Measurements from ENCODE around the gene CCBE1. TPM values are rescaled to one million over a fixed set of nuclear protein-coding genes. Genes with fewer than 3 reads are reported as not detected.
"Not testable (repeated sequence)": the region's sequence is repeated elsewhere in the genome, so short reads cannot be mapped to it uniquely, and the experiment has no call there.

Gene CCBE1
- total RNA-seq, 2 donors from 2014 or later: 1.6 to 1.8 TPM

- no peak overlapping the region for H3K4me3 ChIP-seq
- DNase-seq (ENCODE audit: low spot score) (no peak), ATAC-seq (ENCODE audit: insufficient number of reproducible peaks, low FRiP score, low read depth) (no peak)
- H3K4me1 ChIP-seq (ENCODE audit: control insufficient read depth in 1 of 2, low read depth in 2 of 2): no peaks in the 10 kb centered on the region
- H3K27ac ChIP-seq: no peak overlapping the region
- no peaks in the 10 kb centered on the region for H3K36me3 ChIP-seq
- TF ChIP-seq CTCF (IDR thresholded peaks at IDR 0.05): no peak
- no peaks in the 10 kb centered on the region for H3K27me3 ChIP-seq (replicated peaks; ENCODE audit: insufficient read depth)
- H3K9me3 ChIP-seq: no peaks in the 10 kb centered on the region
Measured at GRCh38 chr18:59737776-59738300, 40.6 kb upstream of the CCBE1 start.

- ATAC-seq (ENCODE audit: insufficient number of reproducible peaks, low FRiP score, low read depth); H3K4me3 ChIP-seq; H3K36me3 ChIP-seq; H3K27ac ChIP-seq; H3K9me3 ChIP-seq; DNase-seq (ENCODE audit: low spot score); H3K4me1 ChIP-seq (ENCODE audit: control insufficient read depth in 1 of 2, low read depth in 2 of 2); H3K27me3 ChIP-seq (replicated peaks; ENCODE audit: insufficient read depth): not testable (repeated sequence)
Measured at GRCh38 chr18:59737335-59737734, 40.1 kb upstream of the CCBE1 start.

- H3K9me3 ChIP-seq: no peaks in the 10 kb centered on the region
- DNase-seq (ENCODE audit: low spot score) (no peak), ATAC-seq (ENCODE audit: insufficient number of reproducible peaks, low FRiP score, low read depth) (no peak)
- no peak overlapping the region for H3K27ac ChIP-seq
- no peaks in the 10 kb centered on the region for H3K36me3 ChIP-seq
- H3K4me3 ChIP-seq: no peak overlapping the region
- TF ChIP-seq CTCF (IDR thresholded peaks at IDR 0.05): no peak
- no peaks in the 10 kb centered on the region for H3K4me1 ChIP-seq (ENCODE audit: control insufficient read depth in 1 of 2, low read depth in 2 of 2)
- H3K27me3 ChIP-seq (replicated peaks; ENCODE audit: insufficient read depth): no peaks in the 10 kb centered on the region
Measured at GRCh38 chr18:59736061-59736460, 38.8 kb upstream of the CCBE1 start.

GRCh38 chr18:59735269-59735860, 38.1 kb upstream of the CCBE1 start:
- ATAC-seq (ENCODE audit: insufficient number of reproducible peaks, low FRiP score, low read depth): no peak
- Histone ChIP-seq H3K27ac (no peak overlapping the region), H3K9me3 (no peaks in the 10 kb centered on the region), H3K4me1 (ENCODE audit: control insufficient read depth in 1 of 2, low read depth in 2 of 2) (no peaks in the 10 kb centered on the region), H3K36me3 (no peaks in the 10 kb centered on the region), H3K4me3 (no peak overlapping the region), H3K27me3 (replicated peaks; ENCODE audit: insufficient read depth) (no peaks in the 10 kb centered on the region)
- no peak for TF ChIP-seq CTCF (IDR thresholded peaks at IDR 0.05)
- no peak for DNase-seq (ENCODE audit: low spot score)

GRCh38 chr18:59733421-59733820, 36.2 kb upstream of the CCBE1 start:
- no peak for TF ChIP-seq CTCF (IDR thresholded peaks at IDR 0.05)
- no peaks in the 10 kb centered on the region for H3K27me3 ChIP-seq (replicated peaks; ENCODE audit: insufficient read depth)
- no peak for ATAC-seq (ENCODE audit: insufficient number of reproducible peaks, low FRiP score, low read depth)
- no peak for DNase-seq (ENCODE audit: low spot score)
- no peak overlapping the region for H3K27ac ChIP-seq
- no peaks in the 10 kb centered on the region for H3K9me3 ChIP-seq
- no peaks in the 10 kb centered on the region for H3K36me3 ChIP-seq
- no peak overlapping the region for H3K4me3 ChIP-seq
- H3K4me1 ChIP-seq (ENCODE audit: control insufficient read depth in 1 of 2, low read depth in 2 of 2): no peaks in the 10 kb centered on the region

GRCh38 chr18:59730896-59731295, 33.7 kb upstream of the CCBE1 start:
- Histone ChIP-seq H3K36me3 (no peaks in the 10 kb centered on the region), H3K4me1 (ENCODE audit: control insufficient read depth in 1 of 2, low read depth in 2 of 2) (no peaks in the 10 kb centered on the region), H3K9me3 (no peaks in the 10 kb centered on the region), H3K27ac (no peak overlapping the region), H3K4me3 (no peak overlapping the region), H3K27me3 (replicated peaks; ENCODE audit: insufficient read depth) (no peaks in the 10 kb centered on the region)
- TF ChIP-seq CTCF (IDR thresholded peaks at IDR 0.05): no peak
- ATAC-seq (ENCODE audit: insufficient number of reproducible peaks, low FRiP score, low read depth) (no peak), DNase-seq (ENCODE audit: low spot score) (no peak)

Measured in thoracic aorta (tissue), 2 donors.